H1 (cell line): ENCODE measurements around the gene CORO6. TPM values are rescaled to one million over a fixed set of nuclear protein-coding genes. Genes with fewer than 3 reads are reported as not detected.

Source experiments
- CTCF ChIA-PET: fragments of 300-600 bp; sonication (Branson Sonifier 250); formaldehyde crosslinking; loops from one replicate; lab custom pipeline; 2021; ENCODE audit not compliant: partially characterized antibody; lab: Charles Lee
- POLR2A ChIA-PET: fragments of 300-600 bp; sonication (Branson Sonifier 250); formaldehyde crosslinking; loops from one replicate; lab custom pipeline; 2021; ENCODE audit warnings: inconsistent platforms; ENCODE audit not compliant: partially characterized antibody; lab: Charles Lee
- DNase-seq, 2 experiments: peaks; one replicate each; pipeline versions ENCODE4 v3.0.0 to v3.0.0-alpha.2; 2010 to 2022; ENCODE audit warnings: low spot score in 2 of 2, low read depth in 1 of 2, mixed read lengths in 1 of 2
- FAIRE-seq: peaks from 2 replicates; lab custom pipeline; 2011; peaks lifted over from hg19 to GRCh38; lab: Jason Lieb, UNC
- H2AFZ ChIP-seq: 2 replicates; pipeline ENCODE4 v1.8.1; 2012; ENCODE audit warnings: low read length, inconsistent platforms
- H2AK5ac ChIP-seq: 2 replicates; pipeline ENCODE4 v1.6.1; 2013; ENCODE audit warnings: low read depth, low read length
- H2BK120ac ChIP-seq: replicated peaks from 2 replicates; pipeline ENCODE3; 2013; ENCODE audit warnings: low read depth, low read length, inconsistent platforms
- H2BK12ac ChIP-seq: 2 replicates; pipeline ENCODE4 v1.6.1; 2013; ENCODE audit warnings: low read depth, low read length
- H2BK15ac ChIP-seq: 2 replicates; pipeline ENCODE4 v1.6.1; 2013; ENCODE audit warnings: low read length
- H2BK20ac ChIP-seq: 2 replicates; pipeline ENCODE4 v1.6.1; 2013; ENCODE audit warnings: low read length
- H2BK5ac ChIP-seq: 2 replicates; pipeline ENCODE4 v1.6.1; 2013; ENCODE audit warnings: low read depth, low read length
- H3K14ac ChIP-seq: 2 replicates; pipeline ENCODE4 v1.6.1; 2013; ENCODE audit warnings: inconsistent platforms; ENCODE audit not compliant: insufficient read length
- H3K18ac ChIP-seq: 2 replicates; pipeline ENCODE4 v1.6.1; 2013; ENCODE audit warnings: low read length; ENCODE audit errors: extremely low read depth
- H3K23ac ChIP-seq: 2 replicates; pipeline ENCODE4 v1.6.1; 2013; ENCODE audit warnings: inconsistent platforms; ENCODE audit not compliant: insufficient read length
- H3K23me2 ChIP-seq: 2 replicates; pipeline ENCODE4 v1.6.1; 2013; ENCODE audit warnings: low read depth, low read length
- H3K27ac ChIP-seq: 2 replicates; pipeline ENCODE4 v1.6.1; 2011; ENCODE audit warnings: low read depth, low read length, inconsistent platforms
- H3K27me3 ChIP-seq, 4 experiments: replicated peaks in 1 of 4; 1 replicate in 1 of 4; 2 replicates in 3 of 4; pipeline versions ENCODE4 v1.6.1 to v1.8.1; 2011 to 2013; ENCODE audit warnings: low read length in 3 of 4, mild to moderate bottlenecking in 3 of 4, inconsistent platforms in 2 of 4, mixed read lengths in 2 of 4, moderate library complexity in 1 of 4; ENCODE audit not compliant: control insufficient read depth in 3 of 4, insufficient read depth in 3 of 4; ENCODE audit errors: extremely low read depth in 1 of 4
- H3K36me3 ChIP-seq, 4 experiments: 2 replicates each; pipeline versions ENCODE4 v1.6.1 to v1.8.1; 2011 to 2013; ENCODE audit warnings: mild to moderate bottlenecking in 4 of 4, low read length in 3 of 4, moderate library complexity in 2 of 4, control low read depth in 1 of 4, inconsistent platforms in 1 of 4; ENCODE audit not compliant: insufficient read depth in 4 of 4, control insufficient read depth in 2 of 4
- H3K4ac ChIP-seq: replicated peaks from 2 replicates; pipeline ENCODE3; 2013; ENCODE audit warnings: low read length, low read depth, mixed read lengths, inconsistent platforms; ENCODE audit not compliant: insufficient read length
- H3K4me1 ChIP-seq, 4 experiments: replicated peaks in 1 of 4; 1 replicate in 1 of 4; 2 replicates in 3 of 4; pipeline versions ENCODE4 v1.6.1 to v1.8.1; 2011 to 2013; ENCODE audit warnings: low read length in 3 of 4, inconsistent platforms in 2 of 4, mixed read lengths in 1 of 4; ENCODE audit not compliant: insufficient read depth in 4 of 4, control insufficient read depth in 3 of 4
- H3K4me2 ChIP-seq, 2 experiments: 2 replicates each; pipeline versions ENCODE4 v1.6.1 to v1.8.1; 2011 to 2013; ENCODE audit warnings: low read depth in 2 of 2, low read length in 2 of 2, control low read depth in 1 of 2, inconsistent platforms in 1 of 2, mild to moderate bottlenecking in 1 of 2; ENCODE audit not compliant: insufficient read depth in 1 of 2
- H3K4me3 ChIP-seq, 4 experiments: fragments of 200-600, 300-600 bp in 1 of 4; sonication (generic), shearing (Covaris generic), sonication (Bioruptor Twin) in 1 of 4; 2 replicates each; pipeline versions ENCODE4 v1.5.1 to v1.8.1; 2011 to 2016; ENCODE audit warnings: low read length in 4 of 4, low read depth in 3 of 4, control low read depth in 2 of 4, inconsistent platforms in 2 of 4, mild to moderate bottlenecking in 2 of 4, mixed read lengths in 1 of 4, moderate library complexity in 1 of 4; ENCODE audit not compliant: insufficient read depth in 2 of 4; ENCODE audit errors: extremely low read depth in 1 of 4
- H3K56ac ChIP-seq: replicated peaks from 2 replicates; pipeline ENCODE3; 2013; ENCODE audit warnings: low read depth, mild to moderate bottlenecking, mixed read lengths, low read length, inconsistent platforms; ENCODE audit not compliant: insufficient read length
- H3K79me1 ChIP-seq: 2 replicates; pipeline ENCODE4 v1.6.1; 2013; ENCODE audit warnings: low read depth, low read length, control low read depth
- H3K79me2 ChIP-seq, 2 experiments: 2 replicates each; pipeline versions ENCODE4 v1.6.1 to v1.8.1; 2012 to 2013; ENCODE audit warnings: low read length in 2 of 2, mild to moderate bottlenecking in 2 of 2, inconsistent platforms in 1 of 2; ENCODE audit not compliant: insufficient read depth in 2 of 2, control insufficient read depth in 1 of 2
- H3K9ac ChIP-seq, 4 experiments: replicated peaks in 1 of 4; 1 replicate in 1 of 4; 2 replicates in 3 of 4; pipeline versions ENCODE4 v1.6.1 to v1.8.1; 2011 to 2013; ENCODE audit warnings: low read depth in 3 of 4, low read length in 3 of 4, control low read depth in 2 of 4, mild to moderate bottlenecking in 2 of 4, moderate library complexity in 2 of 4, inconsistent platforms in 1 of 4; ENCODE audit errors: extremely low read depth in 1 of 4
- H3K9me3 ChIP-seq, 2 experiments: 2 replicates each; pipeline versions ENCODE4 v1.6.1 to v1.8.1; 2012 to 2013; ENCODE audit warnings: mild to moderate bottlenecking in 2 of 2, moderate library complexity in 2 of 2, control low read depth in 1 of 2, inconsistent platforms in 1 of 2, low read depth in 1 of 2, low read length in 1 of 2, mixed read lengths in 1 of 2; ENCODE audit not compliant: insufficient read depth in 2 of 2
- H4K20me1 ChIP-seq, 2 experiments: replicated peaks in 1 of 2; 2 replicates each; pipeline versions ENCODE3 to v1.8.1; 2011 to 2013; ENCODE audit warnings: inconsistent platforms in 2 of 2, low read length in 2 of 2, mild to moderate bottlenecking in 1 of 2; ENCODE audit not compliant: insufficient read depth in 2 of 2, control insufficient read depth in 1 of 2
- H4K5ac ChIP-seq: 2 replicates; pipeline ENCODE4 v1.6.1; 2013; ENCODE audit warnings: low read length, low read depth, mixed read lengths, inconsistent platforms; ENCODE audit not compliant: insufficient read length
- H4K8ac ChIP-seq: 2 replicates; pipeline ENCODE4 v1.8.0; 2013; ENCODE audit warnings: mild to moderate bottlenecking, moderate library complexity, low read length, inconsistent platforms; ENCODE audit not compliant: insufficient read depth; ENCODE audit errors: extremely low read depth
- H4K91ac ChIP-seq: replicated peaks from 2 replicates; pipeline ENCODE3; 2013; ENCODE audit warnings: low read length, mixed read lengths, inconsistent platforms; ENCODE audit not compliant: insufficient read length
- KDM5A ChIP-seq: fragments of 200-600 bp; IDR thresholded peaks from 2 replicates; pipeline ENCODE4 v1.7.1; 2012; ENCODE audit warnings: mild to moderate bottlenecking, low read length, inconsistent platforms, mixed read lengths
- ZNF274 ChIP-seq: IDR thresholded peaks from 2 replicates; pipeline ENCODE4 v1.7.0; 2012; ENCODE audit warnings: low read length, borderline replicate concordance; ENCODE audit errors: extremely low read depth
- WGBS, 2 experiments: shearing (Covaris generic) in 1 of 2; methylation state at CpG; one replicate each; pipeline versions ENCODE4 v1.1.6 to v1.1.7; 2013 to 2015; ENCODE audit warnings: low lambda C conversion rate in 2 of 2, mixed read lengths in 2 of 2, inconsistent platforms in 1 of 2, low coverage in 1 of 2, missing lambda C conversion rate in 1 of 2; ENCODE audit not compliant: insufficient replicate concordance in 2 of 2, insufficient coverage in 1 of 2, insufficient read length in 1 of 2; ENCODE audit errors: extremely low coverage in 1 of 2, missing lambda C conversion rate in 1 of 2; 5-methylcytosine and 5-hydroxymethylcytosine counted together
- polyA plus RNA-seq, 7 experiments: library from polyadenylated mRNA; depleted of rRNA in 3 of 7; stranded (reverse) in 5 of 7; unstranded in 2 of 7; fragments of >200 nt in 5 of 7; fragments of 200-250 nt in 2 of 7; gene quantifications; 1 replicate in 5 of 7; 2 replicates in 1 of 7; 4 replicates in 1 of 7; pipeline versions ENCODE4 v1.2.1 to v1.2.3, GENCODE V29; 2011 to 2013; ENCODE audit warnings: missing spikeins in 2 of 7, mixed read lengths in 2 of 7
- total RNA-seq: library from RNA; stranded (reverse); fragmentation: NEBNext Ultra II Directional; extraction: Animal tissue kit (Norgen Biotek cat#: 25700); gene quantifications from 2 replicates; pipeline ENCODE4 v1.2.1, GENCODE V29; 2021
- TF ChIP-seq, protein P1 (sequence below): IDR thresholded peaks from 2 replicates; pipeline ENCODE4 v1.6.1; 2012; ENCODE audit warnings: inconsistent platforms

The CORO6 gene
- total and polyA plus RNA-seq, 2 of the 8 experiments (the other 6 are each of a cell fraction or from before 2014, with no cell fraction given) = 2.5 to 8.6 TPM

DNA sequence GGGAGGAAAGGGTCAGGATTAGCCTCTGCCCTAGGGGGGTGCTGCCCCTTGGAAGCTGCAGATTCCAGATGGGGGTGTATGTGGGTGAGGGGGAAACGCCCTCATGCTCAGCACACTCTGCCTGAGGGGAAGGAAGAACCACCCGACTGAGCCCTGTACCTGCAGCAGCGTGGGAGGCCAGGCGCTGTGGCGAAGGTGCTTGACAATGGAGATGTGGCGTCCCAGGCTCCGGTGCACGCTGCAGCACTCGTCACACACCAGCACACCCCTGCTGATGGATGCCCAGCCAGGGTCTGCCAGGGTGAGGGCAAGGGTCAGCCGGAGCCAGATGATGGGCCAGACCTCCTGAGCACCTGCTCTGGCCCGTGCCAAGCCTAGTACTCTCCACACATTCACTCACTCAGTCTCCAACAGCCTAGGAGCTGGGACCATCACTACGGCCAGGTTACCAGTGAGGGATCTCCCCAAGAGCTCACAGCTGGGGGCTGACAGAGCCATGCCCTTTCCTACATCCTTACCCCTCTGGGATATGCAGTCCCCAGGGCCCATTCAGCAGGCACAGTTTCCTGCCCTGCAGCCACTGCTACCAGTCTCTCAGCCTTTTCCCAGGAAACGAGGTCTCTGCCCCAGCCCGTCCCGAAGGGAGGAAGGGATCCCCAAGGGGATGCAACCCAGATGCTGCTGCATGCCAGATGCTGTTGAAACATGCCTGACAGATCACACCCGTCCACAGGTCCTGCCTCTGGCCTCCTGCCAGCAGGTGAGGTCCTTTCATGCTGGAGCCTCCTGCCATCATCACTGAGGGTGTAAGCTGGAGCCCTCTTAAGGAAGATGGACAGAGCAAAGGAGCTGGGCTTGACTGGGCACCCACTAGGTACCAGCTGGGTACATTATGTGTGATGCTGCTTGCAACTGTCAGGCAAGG, 39.1 kb downstream of the CORO6 start:
- peaks cover 0 to 6% (median 4%) of the 10 kb centered on the region in 4 experiments; a peak in 2 of 8 replicates for H3K36me3 ChIP-seq
- no peaks in the 10 kb centered on the region for H3K9me3 ChIP-seq
- peaks cover 12 to 35% of the 10 kb centered on the region in 2 experiments for H4K20me1 ChIP-seq
- H2BK20ac ChIP-seq = no peak overlapping the region; the same call in 1 of the 2 replicates
- H2BK12ac ChIP-seq = peak overlapping the region; percentile 50; the same call in 1 of the 2 replicates
- no peak overlapping the region for H2BK120ac ChIP-seq
- H3K23ac ChIP-seq = no peak overlapping the region
- H3K23me2 ChIP-seq = peaks cover 4% of the 10 kb centered on the region; the same call in 1 of the 2 replicates
- H3K18ac ChIP-seq = no peak overlapping the region
- peak overlapping the region; percentile 2 for H4K91ac ChIP-seq
- H2BK15ac ChIP-seq = 0 out of 2 replicates have a peak overlapping the region, but pooled peaks have one; percentile 7
- no peak overlapping the region for H4K5ac ChIP-seq
- peaks cover 7 to 24% (median 19%) of the 10 kb centered on the region in 4 experiments for H3K4me1 ChIP-seq
- 0 out of 2 replicates have a peak overlapping the region, but pooled peaks have one; percentile 26 for H2AK5ac ChIP-seq
- H3K14ac ChIP-seq = no peak overlapping the region
- H3K4ac ChIP-seq = no peak overlapping the region
- no peak overlapping the region for H3K27ac ChIP-seq
- H2AFZ ChIP-seq = no peak overlapping the region
- FAIRE-seq = no peak
- no peak overlapping the region for H3K56ac ChIP-seq
- H3K4me2 ChIP-seq = 0 out of 4 replicates have a peak overlapping the region, but pooled peaks of 1 of the 2 experiments have one; percentile 2
- TF ChIP-seq ZNF274 (no peak), KDM5A (no peak)
- TF ChIP-seq, protein P1, sequence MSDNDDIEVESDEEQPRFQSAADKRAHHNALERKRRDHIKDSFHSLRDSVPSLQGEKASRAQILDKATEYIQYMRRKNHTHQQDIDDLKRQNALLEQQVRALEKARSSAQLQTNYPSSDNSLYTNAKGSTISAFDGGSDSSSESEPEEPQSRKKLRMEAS = no peak
- no peak overlapping the region; the same call in 1 of the 2 replicates for H4K8ac ChIP-seq
- H3K27me3 ChIP-seq = no peaks in the 10 kb centered on the region
- CTCF ChIA-PET = interaction anchor here (4.1 to 15.3 kb wide), 4 partner anchors 9 to 36 kb away, joined by 19 to 193 read pairs (median 126); partner anchors contain the start of genes ABHD15, ANKRD13B, CORO6 and TP53I13
- no peak overlapping the region for H3K4me3 ChIP-seq
- no peak overlapping the region for H3K9ac ChIP-seq
- peaks cover 19% of the 10 kb centered on the region for H3K79me1 ChIP-seq
- peaks cover 0 to 39% of the 10 kb centered on the region in 2 experiments; a peak in 2 of 4 replicates for H3K79me2 ChIP-seq
- DNase-seq = no peak
- 88% methylated on average over 14 of the region's 16 CpGs; no CpG with 5 or more reads in 1 of the 2 experiments for WGBS, 2 experiments
- POLR2A ChIA-PET = interaction anchor here (1.0 to 5.1 kb wide), 2 partner anchors 8 to 9 kb away, joined by 3 to 19 read pairs; partner anchors contain the start of gene ANKRD13B
- peak overlapping the region; percentile 8; the same call in 1 of the 2 replicates for H2BK5ac ChIP-seq
